NCI-H446 treated with DMSO at 0.1 percent for 48 hours (cell line): ENCODE data around the gene PLXNA3.

ENCODE experiments used
- DNase-seq: peaks from one replicate; lab custom pipeline; 2025; lab: John Stamatoyannopoulos, UW

Gene PLXNA3

GRCh38 chrX:154458116-154458953, at the start of gene PLXNA3:
Gene PLXNA3 (plus strand): TSS chrX:154458281. CDS start chrX:154460184, 1,903 bp downstream.
- DNase-seq = no peak

- DNase-seq = no peak
Observed at GRCh38 chrX:154408659-154409221, 49.3 kb upstream of the PLXNA3 start.

- no peak for DNase-seq
Observed at GRCh38 chrX:154409222-154409871, 48.7 kb upstream of the PLXNA3 start, which contains the start of gene DNASE1L1. Gene DNASE1L1 (minus strand): TSS chrX:154409254. CDS start chrX:154405568, 3,686 bp downstream.

- peak; percentile 52 for DNase-seq
Observed at GRCh38 chrX:154411981-154412340, 46.1 kb upstream of the PLXNA3 start.

- DNase-seq = no peak
Observed at GRCh38 chrX:154412468-154412867, 45.6 kb upstream of the PLXNA3 start.

- DNase-seq = no peak
Observed at GRCh38 chrX:154413142-154413541, 44.9 kb upstream of the PLXNA3 start.

GRCh38 chrX:154417157-154417556, 40.9 kb upstream of the PLXNA3 start:
- DNase-seq = no peak

GRCh38 chrX:154419189-154419588, 38.9 kb upstream of the PLXNA3 start:
- DNase-seq = no peak

- no peak for DNase-seq
Observed at GRCh38 chrX:154419688-154420401, 38.2 kb upstream of the PLXNA3 start.

- DNase-seq = no peak
Observed at GRCh38 chrX:154420402-154420756, 37.7 kb upstream of the PLXNA3 start.

GRCh38 chrX:154426916-154427770, 30.9 kb upstream of the PLXNA3 start:
- no peak for DNase-seq

GRCh38 chrX:154428176-154429171, 29.6 kb upstream of the PLXNA3 start, which contains the start of gene ATP6AP1:
Gene ATP6AP1 (plus strand): TSS chrX:154428677. CDS start chrX:154428693, 16 bp downstream.
- peak; percentile 88 for DNase-seq

- DNase-seq = no peak
Observed at GRCh38 chrX:154429711-154430110, 28.4 kb upstream of the PLXNA3 start.

GRCh38 chrX:154430479-154430878, 27.6 kb upstream of the PLXNA3 start:
- DNase-seq = no peak

GRCh38 chrX:154430916-154431315, 27.2 kb upstream of the PLXNA3 start:
- DNase-seq = no peak

GRCh38 chrX:154431341-154431740, 26.7 kb upstream of the PLXNA3 start:
- DNase-seq = no peak

GRCh38 chrX:154432210-154432609, 25.9 kb upstream of the PLXNA3 start:
- DNase-seq = no peak

- DNase-seq = no peak
Observed at GRCh38 chrX:154433605-154434004, 24.5 kb upstream of the PLXNA3 start.

- DNase-seq = no peak
Observed at GRCh38 chrX:154434394-154435168, 23.5 kb upstream of the PLXNA3 start.
